Measurements from ENCODE around the gene KCNT1.

KCNT1 gene

GRCh38 chr9:135798263-135798585, 96.2 kb downstream of the KCNT1 start:
- H3K27me3 ChIP-seq (ENCODE audit: insufficient read depth, poor library complexity, severe bottlenecking), result no peaks in the 10 kb centered on the region
- H3K4me3 ChIP-seq (ENCODE audit: severe bottlenecking), result no peak overlapping the region
- TF ChIP-seq CTCF (IDR thresholded peaks at IDR 0.05; ENCODE audit: poor library complexity, severe bottlenecking), result no peak
- H3K36me3 ChIP-seq (ENCODE audit: low read depth), result no peaks in the 10 kb centered on the region
- DNase-seq (ENCODE audit: low spot score) (no peak), ATAC-seq (ENCODE audit: low read depth) (no peak)
- no peak overlapping the region for H3K27ac ChIP-seq (ENCODE audit: poor library complexity, severe bottlenecking)
- H3K9me3 ChIP-seq (ENCODE audit: severe bottlenecking), result no peaks in the 10 kb centered on the region
- H3K4me1 ChIP-seq (ENCODE audit: insufficient read depth, poor library complexity, severe bottlenecking), result no peaks in the 10 kb centered on the region

GRCh38 chr9:135799261-135799660, 97.3 kb downstream of the KCNT1 start:
- no peak for TF ChIP-seq CTCF (IDR thresholded peaks at IDR 0.05; ENCODE audit: poor library complexity, severe bottlenecking)
- no peak overlapping the region for H3K27ac ChIP-seq (ENCODE audit: poor library complexity, severe bottlenecking)
- ATAC-seq (ENCODE audit: low read depth), result no peak

GRCh38 chr9:135801070-135801469, 99.1 kb downstream of the KCNT1 start:
- no peak overlapping the region for H3K27ac ChIP-seq (ENCODE audit: poor library complexity, severe bottlenecking)
- H3K4me1 ChIP-seq (ENCODE audit: insufficient read depth, poor library complexity, severe bottlenecking), result no peaks in the 10 kb centered on the region
- H3K9me3 ChIP-seq (ENCODE audit: severe bottlenecking), result no peaks in the 10 kb centered on the region
- TF ChIP-seq CTCF (IDR thresholded peaks at IDR 0.05; ENCODE audit: poor library complexity, severe bottlenecking), result no peak
- no peaks in the 10 kb centered on the region for H3K36me3 ChIP-seq (ENCODE audit: low read depth)
- H3K27me3 ChIP-seq (ENCODE audit: insufficient read depth, poor library complexity, severe bottlenecking), result no peaks in the 10 kb centered on the region
- DNase-seq (ENCODE audit: low spot score) (no peak), ATAC-seq (ENCODE audit: low read depth) (no peak)
- no peak overlapping the region for H3K4me3 ChIP-seq (ENCODE audit: severe bottlenecking)

More at GRCh38 chr9:135799261-135799660, 97.3 kb downstream of the KCNT1 start:
- Histone ChIP-seq H3K4me3 (ENCODE audit: severe bottlenecking) (no peak overlapping the region), H3K9me3 (ENCODE audit: severe bottlenecking) (no peaks in the 10 kb centered on the region), H3K4me1 (ENCODE audit: insufficient read depth, poor library complexity, severe bottlenecking) (no peaks in the 10 kb centered on the region), H3K27me3 (ENCODE audit: insufficient read depth, poor library complexity, severe bottlenecking) (no peaks in the 10 kb centered on the region), H3K36me3 (ENCODE audit: low read depth) (no peaks in the 10 kb centered on the region)
- no peak for DNase-seq (ENCODE audit: low spot score)

GRCh38 chr9:135802876-135803419, 101.0 kb downstream of the KCNT1 start:
- no peak overlapping the region for H3K27ac ChIP-seq (ENCODE audit: poor library complexity, severe bottlenecking)
- no peak overlapping the region for H3K4me3 ChIP-seq (ENCODE audit: severe bottlenecking)
- DNase-seq (ENCODE audit: low spot score) (no peak), ATAC-seq (ENCODE audit: low read depth) (peak; percentile 11; the same call in 1 of the 3 replicates)
- no peaks in the 10 kb centered on the region for H3K4me1 ChIP-seq (ENCODE audit: insufficient read depth, poor library complexity, severe bottlenecking)
- no peaks in the 10 kb centered on the region for H3K27me3 ChIP-seq (ENCODE audit: insufficient read depth, poor library complexity, severe bottlenecking)
- H3K9me3 ChIP-seq (ENCODE audit: severe bottlenecking), result no peaks in the 10 kb centered on the region
- H3K36me3 ChIP-seq (ENCODE audit: low read depth), result no peaks in the 10 kb centered on the region
- TF ChIP-seq CTCF (IDR thresholded peaks at IDR 0.05; ENCODE audit: poor library complexity, severe bottlenecking), result no peak

- DNase-seq (ENCODE audit: low spot score) (no peak), ATAC-seq (ENCODE audit: low read depth) (no peak)
- no peak for TF ChIP-seq CTCF (IDR thresholded peaks at IDR 0.05; ENCODE audit: poor library complexity, severe bottlenecking)
Measured at GRCh38 chr9:135803441-135803840, 101.5 kb downstream of the KCNT1 start.

More at GRCh38 chr9:135803441-135803840, 101.5 kb downstream of the KCNT1 start:
- no peaks in the 10 kb centered on the region for H3K36me3 ChIP-seq (ENCODE audit: low read depth)
- no peaks in the 10 kb centered on the region for H3K4me1 ChIP-seq (ENCODE audit: insufficient read depth, poor library complexity, severe bottlenecking)
- no peaks in the 10 kb centered on the region for H3K27me3 ChIP-seq (ENCODE audit: insufficient read depth, poor library complexity, severe bottlenecking)
- H3K9me3 ChIP-seq (ENCODE audit: severe bottlenecking), result no peaks in the 10 kb centered on the region
- no peak overlapping the region for H3K4me3 ChIP-seq (ENCODE audit: severe bottlenecking)
- no peak overlapping the region for H3K27ac ChIP-seq (ENCODE audit: poor library complexity, severe bottlenecking)
